OCI-LY3 (cell line): ENCODE measurements around the gene PADI2.

Source experiments
- H2AFZ ChIP-seq: fragments of 200-600, 300-600 bp; shearing (Covaris generic); 2 replicates; pipeline ENCODE4 v1.6.0; 2014; ENCODE audit warnings: antibody characterized with exemption, low read depth, low read length
- H3K27ac ChIP-seq: fragments of 200-600, 300-600 bp; sonication (generic); 2 replicates; pipeline ENCODE4 v1.5.1; 2014; ENCODE audit warnings: mild to moderate bottlenecking, low read length, moderate library complexity, mixed read lengths
- H3K27me3 ChIP-seq: fragments of 200-600, 300-600 bp; sonication (generic); 2 replicates; pipeline ENCODE4 v1.6.1; 2014; ENCODE audit warnings: low read depth, low read length, mixed read lengths
- H3K36me3 ChIP-seq: fragments of 200-600, 300-600 bp; sonication (generic); replicated peaks from 2 replicates; pipeline ENCODE3; 2014; ENCODE audit warnings: low read depth, low read length, mixed read lengths
- H3K4me1 ChIP-seq: fragments of 300-600, 200-600 bp; sonication (generic); 2 replicates; pipeline ENCODE4 v1.6.1; 2014; ENCODE audit warnings: low read length, mixed read lengths
- H3K4me2 ChIP-seq: fragments of 200-600, 300-600 bp; sonication (generic); 2 replicates; pipeline ENCODE4 v1.6.1; 2014; ENCODE audit warnings: low read length, mixed read lengths
- H3K4me3 ChIP-seq: fragments of 300-600, 200-600 bp; sonication (generic); 2 replicates; pipeline ENCODE4 v1.5.1; 2014; ENCODE audit warnings: antibody characterized with exemption, mild to moderate bottlenecking, low read length, moderate library complexity
- H3K79me2 ChIP-seq: fragments of 300-600, 200-600 bp; shearing (Covaris generic); 2 replicates; pipeline ENCODE4 v1.6.1; 2014; ENCODE audit warnings: mild to moderate bottlenecking, low read length, mixed read lengths
- H3K9ac ChIP-seq: fragments of 300-600, 200-600 bp; shearing (Covaris generic); 2 replicates; pipeline ENCODE4 v1.6.0; 2014; ENCODE audit warnings: mild to moderate bottlenecking, low read length, moderate library complexity
- H3K9me3 ChIP-seq: fragments of 200-600, 300-600 bp; shearing (Covaris generic); 2 replicates; pipeline ENCODE4 v1.6.1; 2014; ENCODE audit warnings: low read length, mixed read lengths; ENCODE audit not compliant: insufficient read depth
- H4K20me1 ChIP-seq: fragments of 200-600, 300-600 bp; sonication (generic); 2 replicates; pipeline ENCODE4 v1.6.1; 2016; ENCODE audit warnings: low read length, mixed read lengths; ENCODE audit not compliant: insufficient read depth
- EZH2phosphoT487 ChIP-seq: fragments of 200-600 bp; shearing (Covaris generic); IDR thresholded peaks from 2 replicates; pipeline ENCODE4 v1.6.1; 2018; ENCODE audit warnings: antibody characterized with exemption, mixed run types, low read depth
- TF ChIP-seq, protein P1 (sequence below): fragments of 200-600, 300-600 bp; sonication (generic); IDR thresholded peaks from 2 replicates; pipeline ENCODE4 v1.5.1; 2014; ENCODE audit warnings: antibody characterized with exemption, low read length, low read depth

The PADI2 gene

DNA sequence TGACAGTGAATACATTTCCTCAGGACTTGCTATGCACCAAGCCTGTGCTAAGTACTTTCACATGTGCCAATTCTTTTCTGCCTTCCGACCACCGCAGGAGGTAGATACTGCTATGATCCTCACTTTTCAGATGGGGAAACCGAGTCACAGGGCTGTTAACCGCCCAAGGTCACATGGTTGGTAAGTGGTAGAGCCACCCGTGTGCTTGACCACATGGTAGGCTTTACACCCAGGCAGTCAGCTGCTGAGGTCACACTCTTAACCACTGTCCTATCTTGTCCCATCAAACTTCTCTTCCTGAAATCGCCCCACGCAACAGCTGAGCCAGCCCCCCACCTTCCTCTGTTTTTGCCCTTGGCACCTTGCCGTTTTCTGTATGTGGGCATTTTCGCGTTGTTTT lies 34.5 kb downstream of the PADI2 start:
- H3K4me1 ChIP-seq: no peaks in the 10 kb centered on the region
- no peak overlapping the region for H3K9ac ChIP-seq
- no peaks in the 10 kb centered on the region for H3K36me3 ChIP-seq
- H3K27ac ChIP-seq: no peak overlapping the region
- H3K9me3 ChIP-seq: no peaks in the 10 kb centered on the region
- H2AFZ ChIP-seq: no peak overlapping the region
- TF ChIP-seq EZH2phosphoT487: no peak
- TF ChIP-seq, protein P1, sequence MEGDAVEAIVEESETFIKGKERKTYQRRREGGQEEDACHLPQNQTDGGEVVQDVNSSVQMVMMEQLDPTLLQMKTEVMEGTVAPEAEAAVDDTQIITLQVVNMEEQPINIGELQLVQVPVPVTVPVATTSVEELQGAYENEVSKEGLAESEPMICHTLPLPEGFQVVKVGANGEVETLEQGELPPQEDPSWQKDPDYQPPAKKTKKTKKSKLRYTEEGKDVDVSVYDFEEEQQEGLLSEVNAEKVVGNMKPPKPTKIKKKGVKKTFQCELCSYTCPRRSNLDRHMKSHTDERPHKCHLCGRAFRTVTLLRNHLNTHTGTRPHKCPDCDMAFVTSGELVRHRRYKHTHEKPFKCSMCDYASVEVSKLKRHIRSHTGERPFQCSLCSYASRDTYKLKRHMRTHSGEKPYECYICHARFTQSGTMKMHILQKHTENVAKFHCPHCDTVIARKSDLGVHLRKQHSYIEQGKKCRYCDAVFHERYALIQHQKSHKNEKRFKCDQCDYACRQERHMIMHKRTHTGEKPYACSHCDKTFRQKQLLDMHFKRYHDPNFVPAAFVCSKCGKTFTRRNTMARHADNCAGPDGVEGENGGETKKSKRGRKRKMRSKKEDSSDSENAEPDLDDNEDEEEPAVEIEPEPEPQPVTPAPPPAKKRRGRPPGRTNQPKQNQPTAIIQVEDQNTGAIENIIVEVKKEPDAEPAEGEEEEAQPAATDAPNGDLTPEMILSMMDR: no peak
- H3K4me2 ChIP-seq: no peak overlapping the region
- H3K4me3 ChIP-seq: no peak overlapping the region
- no peaks in the 10 kb centered on the region for H4K20me1 ChIP-seq
- no peaks in the 10 kb centered on the region for H3K79me2 ChIP-seq
- no peaks in the 10 kb centered on the region for H3K27me3 ChIP-seq

DNA sequence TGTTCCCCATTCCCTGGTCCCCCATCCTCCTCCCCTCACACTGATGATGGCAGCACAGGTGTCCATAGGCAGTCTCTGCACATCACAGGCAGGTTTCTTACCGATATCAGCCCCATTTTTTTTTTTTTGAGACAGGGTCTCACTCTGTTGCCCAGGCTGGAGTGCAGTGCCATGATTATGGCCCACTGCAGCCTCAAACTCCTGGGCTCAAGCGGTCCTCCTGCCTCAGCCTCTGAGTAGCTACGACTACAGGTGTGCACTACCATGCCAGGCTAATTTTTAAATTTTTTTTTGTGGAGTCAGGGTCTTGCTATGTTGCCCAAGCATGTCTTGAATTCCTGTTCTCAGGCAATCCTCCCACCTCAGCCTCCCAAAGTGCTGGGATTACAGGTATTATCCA lies 36.5 kb downstream of the PADI2 start:
- Histone ChIP-seq H3K27ac (no peak overlapping the region), H3K27me3 (no peaks in the 10 kb centered on the region), H3K79me2 (no peaks in the 10 kb centered on the region), H3K4me1 (no peaks in the 10 kb centered on the region), H3K9ac (no peak overlapping the region), H3K9me3 (no peaks in the 10 kb centered on the region), H3K4me2 (no peak overlapping the region), H2AFZ (no peak overlapping the region), H3K36me3 (no peaks in the 10 kb centered on the region), H4K20me1 (no peaks in the 10 kb centered on the region), H3K4me3 (no peak overlapping the region)
- TF ChIP-seq, protein P1: no peak
- no peak for TF ChIP-seq EZH2phosphoT487

DNA sequence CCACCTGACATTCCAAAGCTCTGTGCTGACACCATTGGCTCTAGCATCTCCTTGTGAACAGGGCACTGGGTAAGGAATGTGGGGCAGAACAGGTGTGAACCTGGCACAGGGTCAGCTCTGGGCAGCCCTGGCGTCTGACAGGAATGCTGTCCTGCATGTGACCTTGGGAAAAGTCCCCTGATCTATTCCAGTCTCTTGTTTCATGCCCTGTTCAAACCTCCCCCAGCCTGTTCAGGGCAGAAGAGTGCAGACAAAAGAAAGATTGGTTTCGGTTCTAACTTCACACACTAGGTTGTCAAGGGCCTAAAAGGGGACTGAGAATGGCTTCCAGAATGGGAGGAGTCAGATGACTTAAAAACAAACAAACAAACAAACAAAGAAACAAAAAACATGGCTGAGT lies 37.8 kb downstream of the PADI2 start:
- Histone ChIP-seq H3K4me1 (no peaks in the 10 kb centered on the region), H3K27ac (no peak overlapping the region), H4K20me1 (no peaks in the 10 kb centered on the region), H3K9me3 (no peaks in the 10 kb centered on the region), H3K27me3 (no peaks in the 10 kb centered on the region), H3K9ac (no peak overlapping the region), H3K4me2 (no peak overlapping the region), H3K79me2 (no peaks in the 10 kb centered on the region), H3K36me3 (no peaks in the 10 kb centered on the region), H3K4me3 (no peak overlapping the region), H2AFZ (no peak overlapping the region)
- TF ChIP-seq, protein P1: no peak
- TF ChIP-seq EZH2phosphoT487: no peak

- H4K20me1 ChIP-seq: no peaks in the 10 kb centered on the region
- no peak overlapping the region for H3K4me3 ChIP-seq
- H3K9ac ChIP-seq: no peak overlapping the region
- peaks cover under 1% of the 10 kb centered on the region; the same call in 1 of the 2 replicates for H3K4me1 ChIP-seq
- no peaks in the 10 kb centered on the region for H3K27me3 ChIP-seq
- H3K27ac ChIP-seq: no peak overlapping the region
- no peak overlapping the region for H3K4me2 ChIP-seq
- H3K79me2 ChIP-seq: no peaks in the 10 kb centered on the region
- no peaks in the 10 kb centered on the region for H3K9me3 ChIP-seq
- H3K36me3 ChIP-seq: no peaks in the 10 kb centered on the region
- H2AFZ ChIP-seq: no peak overlapping the region
- TF ChIP-seq EZH2phosphoT487: no peak
- TF ChIP-seq, protein P1: no peak
Measured at GRCh38 chr1:17080880-17081279, 38.4 kb downstream of the PADI2 start.
